Measurements from ENCODE around the gene WNK1. TPM values are rescaled to one million over a fixed set of nuclear protein-coding genes. Genes with fewer than 3 reads are reported as not detected.

The WNK1 gene
- total RNA-seq, 1 donor from 2014 or later = 366 TPM

- no peaks in the 10 kb centered on the region for H3K36me3 ChIP-seq
- intact Hi-C loops (cut with DNase I) = loop anchor here (5.0 to 10.0 kb wide), 2 partner anchors 62 to 105 kb away; no protein-coding TSS in a partner anchor
- peaks cover 14% of the 10 kb centered on the region for H3K4me1 ChIP-seq
- no peak for TF ChIP-seq POLR2A (IDR thresholded peaks at IDR 0.05)
- no peak for TF ChIP-seq POLR2AphosphoS5 (IDR thresholded peaks at IDR 0.05; ENCODE audit: insufficient read depth in 1 of 2, low read depth in 1 of 2)
- no peak for TF ChIP-seq CTCF (IDR thresholded peaks at IDR 0.05)
- no peak for DNase-seq (ENCODE audit: extremely low spot score in 2 of 2)
- H3K9me3 ChIP-seq = no peaks in the 10 kb centered on the region
- no peak overlapping the region for H3K4me3 ChIP-seq
- peak overlapping the region; percentile 100 for H3K27ac ChIP-seq
- no peaks in the 10 kb centered on the region for H3K27me3 ChIP-seq
Observed at GRCh38 chr12:749751-750270, 2.6 kb upstream of the WNK1 start.

GRCh38 chr12:750366-751191 lies 1.8 kb upstream of the WNK1 start:
- DNase-seq (ENCODE audit: extremely low spot score in 2 of 2) = no peak
- Histone ChIP-seq H3K27me3 (no peaks in the 10 kb centered on the region), H3K4me3 (peak overlapping the region; percentile 78 to 96), H3K36me3 (no peaks in the 10 kb centered on the region), H3K27ac (peak overlapping the region; percentile 100), H3K9me3 (no peaks in the 10 kb centered on the region), H3K4me1 (peaks cover 19% of the 10 kb centered on the region)
- intact Hi-C loops (cut with DNase I) = loop anchor here (5.0 to 10.0 kb wide), 2 partner anchors 62 to 106 kb away; no protein-coding TSS in a partner anchor
- no peak for TF ChIP-seq POLR2A (IDR thresholded peaks at IDR 0.05)
- TF ChIP-seq CTCF (IDR thresholded peaks at IDR 0.05) = no peak
- TF ChIP-seq POLR2AphosphoS5 (IDR thresholded peaks at IDR 0.05; ENCODE audit: insufficient read depth in 1 of 2, low read depth in 1 of 2) = no peak

- Histone ChIP-seq H3K9me3 (no peaks in the 10 kb centered on the region), H3K27me3 (no peaks in the 10 kb centered on the region), H3K4me3 (peak overlapping the region; percentile 78 to 96), H3K27ac (peak overlapping the region; percentile 100), H3K36me3 (no peaks in the 10 kb centered on the region), H3K4me1 (peaks cover 27% of the 10 kb centered on the region)
- intact Hi-C loops (cut with DNase I) = loop anchor here (5.0 to 10.0 kb wide), 2 partner anchors 61 to 107 kb away; no protein-coding TSS in a partner anchor
- peak in 1 of 2 donors; percentile 96 for DNase-seq (ENCODE audit: extremely low spot score in 2 of 2)
- peak; percentile 37 to 70 (median 51) for TF ChIP-seq CTCF (IDR thresholded peaks at IDR 0.05)
- peak; percentile 84 to 91 for TF ChIP-seq POLR2AphosphoS5 (IDR thresholded peaks at IDR 0.05; ENCODE audit: insufficient read depth in 1 of 2, low read depth in 1 of 2)
- TF ChIP-seq POLR2A (IDR thresholded peaks at IDR 0.05) = peak in 1 of 2 donors; percentile 28
Observed at GRCh38 chr12:751192-751998, 984 bp upstream of the WNK1 start.

- no peak for DNase-seq (ENCODE audit: extremely low spot score in 2 of 2)
- intact Hi-C loops (cut with DNase I) = loop anchor here (2.0 to 10.0 kb wide), 3 partner anchors 59 to 182 kb away; no protein-coding TSS in a partner anchor
- Histone ChIP-seq H3K36me3 (no peaks in the 10 kb centered on the region), H3K27ac (peak overlapping the region; percentile 100), H3K4me1 (peaks cover 41% of the 10 kb centered on the region), H3K4me3 (peak overlapping the region; percentile 78 to 96), H3K9me3 (no peaks in the 10 kb centered on the region), H3K27me3 (no peaks in the 10 kb centered on the region)
- no peak for TF ChIP-seq CTCF (IDR thresholded peaks at IDR 0.05)
- peak in 1 of 2 donors; percentile 59 for TF ChIP-seq POLR2AphosphoS5 (IDR thresholded peaks at IDR 0.05; ENCODE audit: insufficient read depth in 1 of 2, low read depth in 1 of 2)
Observed at GRCh38 chr12:752695-753610, 574 bp downstream of the WNK1 start.

All from vagina (tissue), 2 donors.